OCI-LY1 (cell line): ENCODE results near the gene SEC14L3.

Experiments used
- H2AFZ ChIP-seq: fragments of 200-600 bp; sonication (generic), shearing (Covaris generic); 2 replicates; pipeline ENCODE4 v1.6.0; 2014; ENCODE audit warnings: antibody characterized with exemption, mild to moderate bottlenecking, low read length
- H3F3A ChIP-seq: fragments of 200-600 bp; sonication (generic), shearing (Covaris generic); 2 replicates; pipeline ENCODE4 v1.6.0; 2014; ENCODE audit warnings: mild to moderate bottlenecking, antibody characterized with exemption, low read length, moderate library complexity; ENCODE audit not compliant: insufficient read depth
- H3K27ac ChIP-seq: fragments of 200-600 bp; sonication (generic); 2 replicates; pipeline ENCODE4 v1.5.1; 2014; ENCODE audit warnings: low read length, mixed run types, mild to moderate bottlenecking, low read depth; ENCODE audit not compliant: poor library complexity, severe bottlenecking
- H3K27me3 ChIP-seq: fragments of 200-600 bp; sonication (generic); 2 replicates; pipeline ENCODE4 v1.6.0; 2014; ENCODE audit warnings: antibody characterized with exemption, mild to moderate bottlenecking, low read length, moderate library complexity; ENCODE audit not compliant: insufficient read depth
- H3K36me3 ChIP-seq: fragments of 200-600 bp; sonication (generic); 2 replicates; pipeline ENCODE4 v1.6.1; 2014; ENCODE audit warnings: mild to moderate bottlenecking, antibody characterized with exemption, low read length, moderate library complexity, mixed read lengths; ENCODE audit not compliant: insufficient read depth
- H3K4me1 ChIP-seq: fragments of 200-600 bp; sonication (generic); 2 replicates; pipeline ENCODE4 v1.5.1; 2014; ENCODE audit warnings: mild to moderate bottlenecking, low read length, moderate library complexity; ENCODE audit not compliant: insufficient read depth, severe bottlenecking
- H3K4me2 ChIP-seq: fragments of 200-600 bp; sonication (generic), shearing (Covaris generic); 2 replicates; pipeline ENCODE4 v1.6.1; 2014; ENCODE audit warnings: low read length
- H3K4me3 ChIP-seq: fragments of 200-600 bp; sonication (generic); 2 replicates; pipeline ENCODE4 v1.5.1; 2014; ENCODE audit warnings: low read length, low read depth, mild to moderate bottlenecking, mixed read lengths; ENCODE audit not compliant: poor library complexity, severe bottlenecking
- H3K79me2 ChIP-seq: fragments of 200-600 bp; shearing (Covaris generic); 2 replicates; pipeline ENCODE4 v1.6.1; 2016; ENCODE audit warnings: mixed run types, low read length, mixed read lengths; ENCODE audit not compliant: insufficient read depth
- H3K9ac ChIP-seq: fragments of 200-600 bp; sonication (generic), shearing (Covaris generic); 2 replicates; pipeline ENCODE4 v1.6.1; 2014; ENCODE audit warnings: mild to moderate bottlenecking, low read length, mixed read lengths
- H3K9me2 ChIP-seq: fragments of 200-600 bp; sonication (generic), shearing (Covaris generic); 2 replicates; pipeline ENCODE4 v1.6.1; 2014; ENCODE audit warnings: low read depth, mild to moderate bottlenecking, low read length, mixed read lengths
- H3K9me3 ChIP-seq: fragments of 200-600 bp; shearing (Covaris generic); 2 replicates; pipeline ENCODE4 v1.6.1; 2014; ENCODE audit warnings: low read length, mixed read lengths
- H4K20me1 ChIP-seq: fragments of 200-600 bp; sonication (generic), shearing (Covaris generic); 2 replicates; pipeline ENCODE4 v1.6.0; 2016; ENCODE audit warnings: mild to moderate bottlenecking, low read length; ENCODE audit not compliant: insufficient read depth
- CTCF ChIP-seq: fragments of 200-600 bp; sonication (generic), shearing (Covaris generic); IDR thresholded peaks from 2 replicates; pipeline ENCODE4 v1.5.1; 2017; ENCODE audit warnings: mild to moderate bottlenecking, antibody characterized with exemption, low read length, moderate library complexity, mixed read lengths
- EZH2 ChIP-seq: fragments of 200-600 bp; sonication (generic), shearing (Covaris generic); IDR thresholded peaks from 2 replicates; pipeline ENCODE4 v1.8.0; 2017; ENCODE audit warnings: borderline replicate concordance, mixed run types, mild to moderate bottlenecking, antibody characterized with exemption, low read length, moderate library complexity, mixed read lengths

The SEC14L3 gene

GRCh38 chr22:30432520-30432919 lies 39.3 kb downstream of the SEC14L3 start:
- peaks cover 14% of the 10 kb centered on the region for H3K36me3 ChIP-seq
- no peak overlapping the region for H3K27ac ChIP-seq
- TF ChIP-seq EZH2 (no peak), CTCF (no peak)
- no peak overlapping the region for H3K9ac ChIP-seq
- no peaks in the 10 kb centered on the region for H3K9me2 ChIP-seq
- 0 out of 2 replicates have a peak, but pooled peaks cover 2% of the 10 kb centered on the region for H3K9me3 ChIP-seq
- H3K4me1 ChIP-seq: peaks cover 15% of the 10 kb centered on the region
- H3K27me3 ChIP-seq: no peaks in the 10 kb centered on the region
- no peak overlapping the region for H3K4me2 ChIP-seq
- H2AFZ ChIP-seq: no peak overlapping the region
- no peaks in the 10 kb centered on the region for H3F3A ChIP-seq
- no peak overlapping the region for H3K4me3 ChIP-seq
- H4K20me1 ChIP-seq: no peaks in the 10 kb centered on the region
- H3K79me2 ChIP-seq: no peaks in the 10 kb centered on the region

- H3K4me1 ChIP-seq: peaks cover 15% of the 10 kb centered on the region
- H3K27me3 ChIP-seq: no peaks in the 10 kb centered on the region
- no peak overlapping the region for H3K4me3 ChIP-seq
- H3K9me2 ChIP-seq: no peaks in the 10 kb centered on the region
- H3K36me3 ChIP-seq: peaks cover 19% of the 10 kb centered on the region
- no peak for TF ChIP-seq EZH2
- TF ChIP-seq CTCF: no peak
- no peaks in the 10 kb centered on the region for H3F3A ChIP-seq
- no peak overlapping the region for H3K27ac ChIP-seq
- H3K79me2 ChIP-seq: no peaks in the 10 kb centered on the region
- H3K9me3 ChIP-seq: 0 out of 2 replicates have a peak, but pooled peaks cover 2% of the 10 kb centered on the region
- no peak overlapping the region for H3K9ac ChIP-seq
- no peak overlapping the region for H3K4me2 ChIP-seq
- no peaks in the 10 kb centered on the region for H4K20me1 ChIP-seq
- H2AFZ ChIP-seq: no peak overlapping the region
Observed at GRCh38 chr22:30432096-30432495, 39.7 kb downstream of the SEC14L3 start.

GRCh38 chr22:30430933-30431332 lies 40.9 kb downstream of the SEC14L3 start:
- Histone ChIP-seq H3K27me3 (no peaks in the 10 kb centered on the region), H3K9me3 (0 out of 2 replicates have a peak, but pooled peaks cover 2% of the 10 kb centered on the region), H3K79me2 (no peaks in the 10 kb centered on the region), H3K9me2 (no peaks in the 10 kb centered on the region), H3K4me1 (peaks cover 23% of the 10 kb centered on the region), H4K20me1 (no peaks in the 10 kb centered on the region), H3K4me2 (no peak overlapping the region), H3K9ac (no peak overlapping the region), H2AFZ (no peak overlapping the region), H3K36me3 (peaks cover 23% of the 10 kb centered on the region), H3F3A (no peaks in the 10 kb centered on the region), H3K4me3 (no peak overlapping the region), H3K27ac (no peak overlapping the region)
- TF ChIP-seq CTCF (peak; percentile 14; the same call in 1 of the 2 replicates), EZH2 (no peak)
